ENCODE results near the gene SHISA9.

The SHISA9 gene

GRCh38 chr16:13181432-13181831, 280.0 kb downstream of the SHISA9 start:
- DNase-seq (ENCODE audit: low spot score) = no peak

DNA sequence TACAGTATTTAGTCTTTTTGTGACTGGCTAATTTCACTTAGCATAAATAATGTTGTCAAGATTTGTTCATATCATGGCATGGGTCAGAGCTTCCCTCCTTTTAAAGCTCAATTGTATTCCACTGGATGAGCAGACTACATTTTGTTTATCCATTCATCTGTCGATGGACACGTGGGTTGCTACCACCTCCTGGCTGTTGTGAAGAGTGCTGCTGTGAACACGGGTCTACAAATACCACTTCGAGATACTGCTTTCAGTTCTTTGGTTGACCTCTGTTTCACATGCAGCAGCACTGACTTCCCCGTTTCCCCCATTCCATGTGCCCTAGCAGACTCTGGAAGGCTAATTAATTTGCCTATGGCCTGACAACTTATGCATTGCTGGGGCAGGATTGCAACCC, 285.4 kb downstream of the SHISA9 start:
- no peak for DNase-seq (ENCODE audit: low spot score)

GRCh38 chr16:13189250-13189649, 287.9 kb downstream of the SHISA9 start:
- no peak for DNase-seq (ENCODE audit: low spot score)

DNA sequence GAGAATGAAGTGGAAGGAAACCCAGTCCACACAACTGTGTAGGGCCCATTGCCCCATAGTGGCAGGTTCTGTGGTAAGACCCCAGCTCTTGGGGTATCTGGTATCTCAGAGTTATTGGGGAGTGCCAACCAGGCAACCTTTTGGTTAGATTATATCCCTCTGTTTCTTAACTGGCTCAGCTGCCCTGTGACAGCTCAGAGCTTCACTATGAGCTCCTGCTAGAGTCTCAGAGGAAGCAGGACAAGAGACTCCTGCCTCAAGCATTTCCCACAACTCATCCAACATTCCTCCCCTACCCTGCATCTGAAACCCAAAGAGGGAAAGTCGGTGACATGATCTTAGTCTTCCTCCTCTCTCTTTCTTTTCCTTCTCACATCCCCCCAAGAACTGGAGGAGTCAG, 292.3 kb downstream of the SHISA9 start:
- no peak for DNase-seq (ENCODE audit: low spot score)

DNA sequence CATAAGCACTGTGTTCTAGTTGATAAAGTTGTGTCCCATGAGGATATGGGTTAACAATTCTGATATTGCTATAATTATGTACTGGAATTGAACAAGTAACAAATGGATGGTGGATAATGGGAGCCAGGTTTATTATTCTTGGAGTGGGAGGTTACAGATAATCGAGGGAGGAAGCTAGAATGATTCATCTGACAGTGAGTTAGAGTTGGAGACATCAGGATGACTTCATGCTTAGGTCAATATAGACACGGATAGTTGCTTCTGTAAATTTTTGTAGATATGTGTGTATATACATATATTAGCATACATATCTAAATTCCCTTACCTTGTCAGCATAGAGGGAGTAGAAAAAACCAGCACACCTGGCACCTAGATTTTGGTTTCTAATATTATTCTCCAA, 293.4 kb downstream of the SHISA9 start:
- no peak for DNase-seq (ENCODE audit: low spot score)

DNA sequence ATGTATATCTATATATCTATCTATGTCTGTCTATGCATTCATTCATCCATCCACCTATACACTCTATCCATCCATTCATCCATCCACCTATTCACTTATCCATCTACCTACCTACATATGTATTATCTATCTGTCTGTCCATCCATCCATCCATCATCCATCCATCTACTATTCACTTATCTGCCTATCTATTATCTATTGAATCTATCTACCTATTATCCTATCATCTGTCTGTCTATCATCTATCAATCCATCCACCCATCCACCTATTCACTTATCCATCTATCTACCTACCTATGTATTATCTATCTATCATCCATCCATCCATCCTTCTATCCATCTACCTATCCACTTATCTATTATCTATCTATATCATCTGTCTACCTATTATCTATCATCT, 302.3 kb downstream of the SHISA9 start:
- DNase-seq (ENCODE audit: low spot score) = no peak

GRCh38 chr16:13205352-13205751, 304.0 kb downstream of the SHISA9 start:
- DNase-seq (ENCODE audit: low spot score) = no peak

- DNase-seq (ENCODE audit: low spot score) = no peak
Observed at GRCh38 chr16:13206606-13207005, 305.2 kb downstream of the SHISA9 start.

DNA sequence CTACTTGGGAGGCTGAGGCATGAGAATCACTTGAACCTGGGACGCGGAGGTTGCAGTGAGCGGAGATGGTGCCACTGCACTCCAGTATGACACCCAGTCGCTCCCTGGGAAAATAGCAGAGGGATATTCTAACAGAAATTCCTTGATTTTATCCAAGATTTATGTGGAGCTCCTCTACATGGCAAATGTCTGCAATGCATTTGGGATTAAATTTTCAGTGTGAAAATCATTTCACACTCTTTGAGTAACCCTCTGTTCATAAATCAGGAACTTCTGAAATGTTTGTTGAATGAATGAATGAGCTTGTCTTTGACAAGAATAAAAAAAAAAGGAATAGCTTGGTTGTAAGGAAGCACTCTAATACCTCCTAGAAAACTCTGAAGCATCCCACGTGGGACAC, 305.8 kb downstream of the SHISA9 start:
- no peak for DNase-seq (ENCODE audit: low spot score)

DNA sequence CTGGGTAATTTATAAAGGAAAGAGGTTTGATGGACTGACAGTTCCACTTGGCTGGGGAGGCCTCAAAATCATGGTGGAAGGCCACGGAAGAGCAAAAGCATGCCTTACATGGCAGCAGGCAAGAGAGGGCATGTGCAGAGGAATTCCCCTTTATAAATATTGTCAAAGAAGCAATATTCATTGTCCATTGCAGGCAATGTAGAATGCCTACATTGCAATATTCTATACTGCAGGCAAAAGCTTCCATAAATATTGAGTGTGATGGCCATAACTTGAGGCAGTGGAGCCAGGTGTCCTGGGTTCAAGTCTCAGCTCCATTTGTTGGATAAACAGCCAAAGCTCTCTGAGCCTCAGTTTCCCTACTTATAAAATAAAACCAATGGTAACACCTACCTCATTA, 322.3 kb downstream of the SHISA9 start:
- DNase-seq (ENCODE audit: low spot score) = no peak

DNA sequence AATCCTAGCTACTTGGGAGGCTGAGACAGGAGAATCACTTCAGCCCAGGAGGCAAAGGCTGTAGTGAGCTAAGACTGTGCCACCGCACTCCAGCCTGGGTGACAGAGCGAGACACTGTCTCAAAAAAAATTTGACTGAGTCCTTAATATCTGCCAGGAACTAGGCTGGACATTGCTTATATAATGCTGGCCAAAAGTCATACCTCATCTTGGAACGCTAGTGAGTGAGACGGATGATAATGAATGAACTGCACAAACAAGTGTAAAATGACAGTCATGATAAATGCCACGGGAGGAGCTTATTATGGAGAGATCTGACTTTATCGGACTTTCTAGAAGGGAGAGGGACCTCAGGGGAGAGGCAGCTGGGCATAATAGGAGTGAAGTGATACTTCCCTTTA, 327.6 kb downstream of the SHISA9 start:
- DNase-seq (ENCODE audit: low spot score) = no peak

- no peak for DNase-seq (ENCODE audit: low spot score)
Observed at GRCh38 chr16:13231365-13231764, 330.0 kb downstream of the SHISA9 start.

DNA sequence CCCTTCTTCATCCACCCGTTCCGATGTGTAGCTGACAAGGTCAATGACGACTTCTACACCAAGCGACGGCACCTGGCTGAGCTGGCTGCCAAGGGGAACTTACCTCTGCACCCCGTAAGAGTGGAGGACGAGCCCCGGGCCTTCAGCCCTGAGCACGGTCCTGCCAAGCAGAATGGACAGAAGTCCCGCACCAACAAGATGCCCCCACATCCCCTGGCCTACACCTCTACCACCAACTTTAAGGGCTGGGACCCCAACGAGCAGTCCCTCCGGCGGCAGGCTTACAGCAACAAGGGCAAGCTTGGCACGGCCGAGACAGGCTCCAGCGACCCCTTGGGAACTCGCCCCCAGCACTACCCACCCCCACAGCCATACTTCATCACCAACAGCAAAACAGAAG, 333.6 kb downstream of the SHISA9 start:
- DNase-seq (ENCODE audit: low spot score) = no peak

GRCh38 chr16:13236308-13236707, 334.9 kb downstream of the SHISA9 start:
- DNase-seq (ENCODE audit: low spot score) = no peak

GRCh38 chr16:13238182-13238581, 336.8 kb downstream of the SHISA9 start:
- DNase-seq (ENCODE audit: low spot score) = no peak

DNA sequence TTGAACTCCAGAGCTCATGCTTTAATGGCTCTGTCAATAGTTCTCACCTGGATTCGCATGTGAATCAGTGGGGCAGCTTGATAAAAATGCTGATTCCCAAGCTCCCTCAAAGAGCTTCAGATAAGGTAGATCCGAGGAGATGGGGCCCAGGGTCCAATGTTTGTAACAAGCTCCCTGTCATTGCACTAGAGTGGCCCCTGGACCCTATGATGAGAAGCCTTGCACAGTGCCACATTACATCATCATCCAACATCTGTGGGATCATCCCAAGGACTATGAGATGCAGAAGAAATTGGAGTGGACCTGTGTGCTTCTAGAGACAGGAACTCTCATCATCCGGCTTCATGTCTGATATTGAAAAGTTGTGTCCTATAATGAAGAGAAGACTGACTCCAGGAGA, 340.8 kb downstream of the SHISA9 start:
- no peak for DNase-seq (ENCODE audit: low spot score)

DNA sequence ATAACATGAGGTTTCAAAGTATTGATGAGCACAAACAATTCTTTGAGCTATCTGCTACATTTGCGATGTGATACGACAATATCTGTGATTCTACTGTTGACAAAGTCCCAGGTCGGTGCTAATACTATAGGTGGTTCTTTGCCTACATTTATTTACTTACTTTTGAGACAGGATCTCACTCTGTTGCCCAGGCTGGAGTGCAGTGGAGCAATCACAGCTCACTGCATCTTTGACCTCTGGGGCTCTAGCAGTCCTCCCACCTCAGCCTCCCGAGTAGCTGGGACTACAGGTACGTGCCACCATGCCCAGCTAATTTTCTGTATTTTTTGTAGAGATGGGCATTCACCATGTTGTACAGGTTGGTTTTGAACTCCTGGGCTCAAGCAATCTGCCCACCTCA, 343.4 kb downstream of the SHISA9 start:
- DNase-seq (ENCODE audit: low spot score) = no peak

DNA sequence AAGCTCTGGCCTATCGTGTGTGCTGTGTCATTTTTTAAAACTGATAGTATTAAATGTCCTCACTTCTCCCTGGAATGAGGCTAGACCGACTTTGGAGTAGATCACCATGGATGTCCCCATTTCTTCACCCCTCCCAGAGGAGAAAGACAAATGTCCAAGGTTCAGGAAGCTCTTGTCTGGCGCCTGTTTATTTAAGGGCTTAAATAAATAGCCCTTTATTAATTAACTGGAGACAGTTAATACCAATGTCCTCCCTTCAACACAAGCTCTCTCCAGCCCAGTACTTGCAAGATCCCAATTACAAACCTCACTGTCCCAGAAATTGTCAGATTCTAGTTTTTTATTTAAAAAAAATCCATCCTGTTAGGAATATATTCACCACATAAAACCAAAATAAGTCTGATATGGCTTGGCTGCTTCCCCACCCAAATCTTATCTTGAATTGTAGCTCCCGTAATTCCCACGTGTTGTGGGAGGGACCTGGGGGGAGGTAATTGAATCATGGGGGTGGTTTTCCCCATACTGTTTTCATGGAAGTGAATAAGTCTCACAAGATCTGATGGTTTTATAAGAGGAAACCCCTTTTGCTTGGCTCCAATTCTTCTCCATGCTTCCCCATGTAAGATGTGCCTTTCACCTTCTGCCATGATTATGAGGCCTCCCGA, 344.4 kb downstream of the SHISA9 start:
- no peak for DNase-seq (ENCODE audit: low spot score)

- DNase-seq (ENCODE audit: low spot score) = no peak
Observed at GRCh38 chr16:13254998-13255614, 353.7 kb downstream of the SHISA9 start.

DNA sequence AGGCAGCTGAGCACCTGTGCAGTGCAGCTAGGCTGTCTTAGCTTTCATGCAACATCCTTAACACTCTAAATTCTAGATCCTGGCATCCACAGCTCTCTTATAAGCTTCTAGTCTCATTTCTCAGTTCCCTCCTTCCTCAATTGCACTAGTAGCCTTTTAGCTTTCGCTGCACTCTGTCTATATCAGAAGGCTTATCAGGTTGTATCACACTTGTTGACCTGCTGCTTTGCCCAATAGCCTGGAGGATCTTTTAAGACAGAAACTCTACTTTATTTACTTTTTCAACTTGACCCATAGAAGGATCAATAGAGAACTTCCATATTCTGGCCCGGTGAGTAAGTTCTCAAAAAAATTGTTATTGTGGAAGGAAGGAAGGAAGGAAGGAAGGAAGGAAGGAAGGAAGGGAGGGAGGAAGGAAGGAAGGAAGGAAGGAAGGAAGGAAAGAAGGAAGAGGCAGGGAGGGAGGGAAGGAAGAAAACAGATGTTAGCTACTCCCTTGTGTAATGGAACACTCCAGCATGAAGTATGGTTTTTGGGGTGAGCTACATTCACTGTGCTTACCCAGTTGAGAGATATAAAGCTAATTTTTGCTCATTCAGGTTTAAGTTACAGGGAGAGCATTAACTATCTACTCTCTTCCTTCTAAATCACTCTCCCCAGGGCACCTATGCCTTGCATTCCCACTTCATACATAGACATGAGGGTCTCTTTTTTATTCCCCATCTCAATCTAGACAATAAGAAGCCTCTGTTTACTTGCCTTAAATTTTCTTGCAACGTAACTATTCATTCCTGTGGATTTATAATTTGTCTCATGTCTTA, 361.1 kb downstream of the SHISA9 start:
- DNase-seq (ENCODE audit: low spot score) = no peak

GRCh38 chr16:13264749-13265552, 363.6 kb downstream of the SHISA9 start:
- no peak for DNase-seq (ENCODE audit: low spot score)

DNA sequence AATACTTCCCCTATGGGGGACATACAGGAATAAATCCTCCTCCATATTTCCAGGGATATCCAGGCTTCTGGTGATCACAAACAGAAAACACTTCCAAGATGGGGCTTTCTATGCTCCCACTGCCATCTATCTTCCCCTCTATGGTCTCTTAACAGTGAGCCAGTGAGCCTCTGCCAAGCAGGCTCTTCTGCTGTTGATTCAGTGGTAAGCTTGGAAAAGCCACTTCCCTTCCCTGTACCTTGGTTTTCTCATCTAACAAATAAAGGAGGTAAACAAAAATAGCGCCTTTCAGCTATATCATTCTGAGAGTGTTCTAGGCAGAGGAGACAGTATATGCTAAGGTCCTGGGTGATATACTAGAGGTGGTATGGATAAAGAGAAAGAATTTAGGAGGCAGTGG, 368.0 kb downstream of the SHISA9 start:
- DNase-seq (ENCODE audit: low spot score) = no peak

All from ecto neural progenitor cell (in vitro differentiated cells).